Ramos (cell line): ENCODE results near the gene TMC8.

Experiments
- in situ Hi-C: fragments of 300-500 bp; cut with MboI; formaldehyde crosslinking; loops from one replicate; pipeline ENCODE4 v1.14.3; 2022; ENCODE audit warnings: low sequenced_read_pairs; ENCODE audit not compliant: unreplicated experiment

Gene TMC8

GRCh38 chr17:78122931-78123249 lies 7.7 kb upstream of the TMC8 start:
- in situ Hi-C loops: no loop called here

DNA sequence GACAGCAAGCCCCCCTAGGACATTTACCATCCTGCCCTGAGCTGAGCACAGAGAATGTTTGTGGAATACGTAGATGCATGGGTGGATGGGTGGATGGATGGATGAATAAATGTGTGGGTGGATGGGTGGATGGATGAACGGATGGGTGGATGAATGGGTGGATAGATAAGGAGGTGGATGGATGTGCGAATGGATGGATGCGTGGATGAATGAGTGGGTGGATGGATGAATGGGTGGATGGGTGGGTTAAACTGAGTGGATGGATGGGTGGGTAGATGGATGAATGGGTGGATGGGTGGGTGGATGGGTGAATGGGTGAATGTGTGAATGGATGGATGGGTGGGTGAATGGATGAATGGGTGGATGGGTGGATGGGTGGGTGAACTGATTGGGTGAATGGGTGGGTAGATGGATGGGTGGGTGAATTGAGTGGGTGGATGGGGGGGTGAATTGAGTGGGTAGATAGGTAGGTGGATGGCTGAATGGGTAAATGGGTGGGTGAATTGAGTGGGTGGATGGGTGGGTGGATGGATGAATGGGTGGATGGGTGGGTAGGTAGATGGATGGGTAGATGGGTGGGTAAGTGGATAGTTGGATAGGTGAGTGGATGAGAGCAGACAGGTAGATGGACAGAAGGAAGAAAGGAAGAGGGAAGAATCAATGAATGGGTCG lies 7.2 kb upstream of the TMC8 start:
- in situ Hi-C loops: no loop called here

- in situ Hi-C loops: no loop called here
These were observed 6.3 kb upstream of the TMC8 start for GRCh38 chr17:78124081-78124835.

- in situ Hi-C loops: no loop called here
These were observed 5.8 kb upstream of the TMC8 start for GRCh38 chr17:78124836-78125137.

DNA sequence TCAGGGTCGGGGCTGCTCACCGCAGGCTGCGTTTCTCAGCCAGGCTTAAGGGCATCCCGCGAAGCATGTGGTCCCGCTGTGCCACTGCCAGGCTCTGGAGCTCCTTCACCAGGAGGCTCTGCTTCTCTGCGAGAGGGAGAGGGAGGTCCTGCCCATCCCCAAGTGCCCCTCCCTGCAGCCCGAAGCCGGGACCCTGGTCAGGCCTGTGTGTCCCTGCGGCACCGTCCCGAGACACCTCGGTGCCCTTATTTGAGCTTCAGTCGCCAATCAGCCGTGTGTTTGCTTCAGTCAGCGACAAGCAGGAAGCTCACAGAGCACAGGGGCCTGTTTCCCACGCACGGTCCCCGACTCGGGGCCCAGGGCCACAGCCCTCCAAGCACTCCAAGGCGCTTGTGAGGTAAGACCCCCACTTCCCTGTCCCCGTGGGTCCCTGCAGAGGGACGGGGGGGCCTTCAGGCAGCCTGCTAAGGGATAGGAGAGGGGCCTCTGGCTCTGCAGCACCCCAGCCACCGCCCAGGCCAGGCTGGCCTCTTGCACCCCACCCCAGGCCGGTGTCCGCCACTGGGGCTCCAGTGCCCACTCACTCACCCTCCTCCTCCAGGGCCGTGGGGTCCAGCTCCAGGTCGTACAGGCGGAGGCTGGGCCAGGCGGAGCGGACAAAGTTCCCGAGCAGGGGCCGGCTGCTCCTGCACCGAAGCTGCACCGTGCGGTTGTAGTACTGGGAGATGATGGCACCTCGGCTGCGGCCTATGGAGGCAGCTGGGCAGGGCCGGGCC lies 5.2 kb upstream of the TMC8 start:
- in situ Hi-C loops: no loop called here

- in situ Hi-C loops: no loop called here
These were observed 4.3 kb upstream of the TMC8 start for GRCh38 chr17:78125976-78126894.

GRCh38 chr17:78126895-78127238 lies 3.7 kb upstream of the TMC8 start:
- in situ Hi-C loops: no loop called here

GRCh38 chr17:78127239-78127887 lies 3.2 kb upstream of the TMC8 start:
- in situ Hi-C loops: no loop called here

GRCh38 chr17:78127888-78128550 lies 2.6 kb upstream of the TMC8 start:
- in situ Hi-C loops: no loop called here

- in situ Hi-C loops: no loop called here
These were observed 1.8 kb upstream of the TMC8 start, which contains the start of gene TMC6 for GRCh38 chr17:78128551-78129350. Gene TMC6 (minus strand): TSS chr17:78128755. CDS start chr17:78126832, 1,923 bp downstream.

DNA sequence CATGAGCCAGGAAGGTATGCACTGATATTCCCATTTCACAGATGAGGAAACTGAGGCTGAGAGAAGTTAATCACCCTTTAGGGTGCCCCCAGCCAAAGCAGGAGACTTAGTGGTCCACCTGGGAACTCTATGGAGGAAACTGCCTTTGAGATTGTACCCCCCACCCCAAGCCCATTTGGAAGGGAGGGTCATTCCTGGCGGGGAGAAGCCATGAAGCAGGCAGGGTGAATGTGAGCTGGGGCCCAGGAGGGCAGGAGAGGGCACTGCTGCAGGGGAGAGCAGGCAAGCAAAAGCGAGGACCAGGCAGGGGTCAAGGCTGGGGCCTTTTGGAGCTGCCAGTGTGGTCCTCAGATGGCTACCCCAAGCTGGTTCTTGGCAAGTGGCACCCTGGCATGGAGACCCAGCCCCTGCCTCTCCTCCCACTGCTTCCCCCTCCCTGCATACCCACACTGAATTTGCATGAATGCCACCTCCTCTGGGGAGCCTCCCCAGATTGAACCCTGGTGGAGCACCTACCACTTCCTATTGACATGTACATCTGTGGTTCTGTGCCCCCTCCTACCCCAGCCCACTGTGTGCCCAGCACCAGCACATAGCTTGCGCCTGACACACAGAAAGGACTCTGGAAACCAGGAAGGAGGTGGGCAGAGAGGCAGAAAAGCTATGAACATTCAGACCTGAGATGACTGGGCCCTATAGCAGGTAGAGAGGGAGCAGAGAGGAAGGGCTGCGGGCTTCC lies 1.1 kb upstream of the TMC8 start:
- in situ Hi-C loops: no loop called here

DNA sequence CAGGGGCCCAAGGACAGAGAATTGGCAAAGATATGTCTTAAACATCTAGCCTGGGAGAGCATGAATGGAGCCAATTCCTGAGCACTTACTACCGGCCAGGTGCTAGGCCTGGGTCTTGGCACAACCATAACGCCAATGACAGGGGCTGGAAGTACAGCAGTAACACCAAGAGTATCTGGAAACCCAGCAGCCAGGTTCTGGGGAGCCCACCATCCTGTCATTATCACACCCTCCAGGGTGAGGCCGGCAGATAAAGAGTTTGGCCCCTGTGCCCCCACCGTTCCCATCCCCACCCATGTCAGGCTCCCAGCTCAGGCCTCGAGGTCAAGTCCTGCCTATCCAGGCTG lies 508 bp upstream of the TMC8 start:
- in situ Hi-C loops: no loop called here

DNA sequence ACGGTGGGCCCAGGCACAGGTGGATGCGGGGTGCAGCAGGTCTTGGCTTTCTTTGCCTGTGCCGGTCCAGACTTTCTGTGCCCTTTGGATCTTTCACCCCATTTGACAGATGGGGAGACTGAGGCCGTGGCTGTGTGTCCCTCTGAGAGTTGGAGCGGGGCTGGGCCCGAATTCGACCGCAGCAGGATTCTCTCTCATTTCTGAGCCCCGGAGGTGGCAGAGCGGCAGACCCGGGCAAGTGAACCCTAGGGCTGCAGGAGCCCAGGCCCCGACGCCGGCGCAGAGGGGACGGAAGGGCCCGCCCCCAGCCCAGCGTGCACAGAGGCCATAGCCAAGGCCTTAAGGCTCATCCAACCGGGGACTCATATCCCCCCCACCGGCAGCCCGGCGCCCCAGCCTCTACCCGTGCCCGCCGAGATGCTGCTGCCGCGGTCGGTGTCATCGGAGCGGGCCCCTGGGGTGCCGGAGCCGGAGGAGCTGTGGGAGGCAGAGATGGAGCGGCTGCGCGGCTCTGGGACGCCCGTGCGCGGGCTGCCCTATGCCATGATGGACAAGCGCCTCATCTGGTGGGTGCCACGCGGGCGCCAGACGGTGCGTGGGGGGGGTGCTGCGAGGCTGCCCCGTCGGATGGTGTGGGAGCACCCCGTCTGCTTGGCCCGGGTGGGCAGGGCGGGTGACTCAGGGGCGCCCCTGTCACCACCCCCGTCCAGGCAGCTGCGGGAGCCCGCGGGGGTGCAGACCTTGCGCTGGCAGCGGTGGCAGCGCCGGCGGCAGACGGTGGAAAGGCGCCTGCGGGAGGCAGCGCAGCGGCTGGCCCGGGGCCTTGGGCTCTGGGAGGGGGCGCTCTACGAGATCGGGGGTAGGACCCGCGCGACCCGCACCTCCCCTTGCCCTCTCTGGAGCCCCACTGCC lies 857 bp downstream of the TMC8 start:
- in situ Hi-C loops: no loop called here

DNA sequence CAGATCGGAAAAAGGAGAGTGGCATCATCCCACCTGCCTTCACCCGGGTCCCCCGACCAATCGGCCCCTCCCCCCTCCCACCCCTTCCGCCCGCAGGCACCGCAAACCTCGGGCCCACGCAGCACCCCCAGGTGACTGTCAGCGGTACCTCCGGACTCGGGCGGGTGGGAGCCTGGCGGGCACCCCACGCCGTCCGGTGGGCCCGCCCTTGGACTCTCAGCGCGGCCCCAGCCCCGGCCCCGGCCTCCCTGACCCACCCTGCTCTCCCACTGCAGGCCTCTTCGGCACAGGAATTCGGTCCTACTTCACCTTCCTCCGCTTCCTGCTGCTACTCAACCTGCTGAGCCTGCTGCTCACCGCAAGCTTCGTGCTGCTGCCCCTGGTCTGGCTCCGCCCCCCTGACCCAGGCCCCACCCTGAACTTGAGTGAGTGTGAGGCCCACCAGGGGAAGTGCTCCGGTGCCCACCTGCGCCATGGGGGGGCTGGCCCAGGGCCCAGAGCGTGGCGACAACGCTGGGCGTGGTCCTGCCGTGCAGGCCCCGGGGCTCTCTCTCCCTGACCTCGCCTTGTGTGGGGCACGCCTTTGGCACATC lies 1.6 kb downstream of the TMC8 start:
- in situ Hi-C loops: no loop called here

DNA sequence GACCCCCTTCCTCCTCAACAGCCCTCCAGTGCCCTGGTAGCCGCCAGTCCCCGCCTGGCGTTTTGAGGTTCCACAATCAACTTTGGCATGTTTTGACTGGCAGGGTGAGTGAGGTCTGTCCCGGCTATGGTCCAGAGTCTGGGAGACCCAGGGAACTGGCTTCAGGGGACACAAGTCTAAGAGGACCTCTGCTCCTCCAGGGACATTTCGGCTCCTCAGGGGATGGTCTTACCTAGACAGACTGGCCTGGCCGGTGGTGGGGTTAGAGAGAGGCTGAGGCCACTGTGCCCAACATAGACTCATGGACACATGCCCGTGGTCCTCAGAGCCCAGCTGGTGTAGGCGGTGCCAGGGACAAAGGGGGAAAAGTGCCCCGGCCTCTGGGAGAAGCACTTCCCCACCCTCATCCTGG lies 2.2 kb downstream of the TMC8 start:
- in situ Hi-C loops: no loop called here

- in situ Hi-C loops: no loop called here
These were observed 2.8 kb downstream of the TMC8 start for GRCh38 chr17:78133179-78133951.
